GM12874 (cell line): ENCODE results near the gene GRK1.

Experiments used
- CTCF ChIP-seq: IDR thresholded peaks from 2 replicates; pipeline ENCODE4 v1.5.1; 2011; ENCODE audit warnings: low read depth, mild to moderate bottlenecking, control low read depth, low read length, moderate library complexity; ENCODE audit not compliant: insufficient read depth

Gene GRK1

DNA sequence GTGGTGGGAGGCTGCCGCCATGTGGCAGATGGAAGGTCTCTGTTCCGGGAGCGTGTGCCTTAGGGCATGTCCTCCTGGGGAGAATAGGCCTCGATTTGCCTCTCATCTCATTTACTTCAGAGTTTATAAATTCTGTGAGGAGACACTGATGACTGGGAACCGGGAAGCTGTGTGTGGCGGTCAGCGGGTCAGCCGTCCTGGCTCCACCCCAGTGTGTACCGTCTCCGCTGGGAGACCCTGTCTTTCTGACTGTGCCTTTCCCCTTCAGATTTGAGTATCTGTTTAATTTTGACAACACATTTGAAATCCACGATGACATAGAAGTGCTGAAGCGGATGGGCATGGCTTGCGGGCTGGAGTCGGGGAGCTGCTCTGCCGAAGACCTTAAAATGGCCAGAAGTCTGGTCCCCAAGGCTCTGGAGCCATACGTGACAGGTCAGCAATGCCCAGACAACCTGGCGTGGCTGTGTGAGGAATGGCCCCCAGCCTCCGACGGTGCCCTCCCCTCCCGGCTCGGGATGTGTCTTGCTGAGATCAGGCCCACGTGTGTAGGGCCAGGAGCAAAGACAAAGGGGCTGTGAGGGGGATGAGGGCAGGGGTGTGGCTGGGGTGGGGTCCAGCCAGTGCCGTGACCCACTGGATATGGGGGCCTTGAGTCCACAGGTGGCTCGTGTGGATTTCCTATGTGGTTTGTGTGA lies 30.6 kb upstream of the GRK1 start:
- no peak for TF ChIP-seq CTCF

GRCh38 chr13:113637262-113638160 lies 29.5 kb upstream of the GRK1 start:
- no peak for TF ChIP-seq CTCF

DNA sequence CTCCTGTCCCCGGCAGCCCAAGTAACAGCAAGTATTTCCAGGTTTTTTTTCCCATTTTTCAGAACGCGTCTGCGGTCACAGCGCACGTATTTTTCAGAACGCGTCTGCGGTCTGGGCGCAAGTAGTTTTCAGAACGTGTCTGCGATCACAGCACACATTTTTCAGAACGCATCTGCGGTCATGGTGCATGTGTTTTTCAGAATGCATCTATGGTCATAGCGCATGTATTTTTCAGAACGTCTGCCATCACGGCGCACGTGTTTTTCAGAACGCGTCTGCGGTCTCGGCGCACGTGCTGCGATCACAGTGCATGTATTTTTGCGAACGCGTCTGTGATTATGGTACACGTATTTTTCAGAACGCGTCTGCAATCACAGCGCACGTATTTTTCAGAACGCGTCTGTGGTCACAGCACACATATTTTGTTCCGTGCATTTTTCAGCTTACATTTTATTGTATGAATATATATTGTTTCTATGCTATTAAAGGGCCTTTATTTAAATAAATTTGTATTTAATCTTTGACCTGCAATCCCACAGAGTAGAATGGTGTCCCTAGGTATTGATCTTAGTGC lies 28.8 kb upstream of the GRK1 start:
- TF ChIP-seq CTCF = no peak

- no peak for TF ChIP-seq CTCF
These were observed 28.2 kb upstream of the GRK1 start for GRCh38 chr13:113638806-113639205.

DNA sequence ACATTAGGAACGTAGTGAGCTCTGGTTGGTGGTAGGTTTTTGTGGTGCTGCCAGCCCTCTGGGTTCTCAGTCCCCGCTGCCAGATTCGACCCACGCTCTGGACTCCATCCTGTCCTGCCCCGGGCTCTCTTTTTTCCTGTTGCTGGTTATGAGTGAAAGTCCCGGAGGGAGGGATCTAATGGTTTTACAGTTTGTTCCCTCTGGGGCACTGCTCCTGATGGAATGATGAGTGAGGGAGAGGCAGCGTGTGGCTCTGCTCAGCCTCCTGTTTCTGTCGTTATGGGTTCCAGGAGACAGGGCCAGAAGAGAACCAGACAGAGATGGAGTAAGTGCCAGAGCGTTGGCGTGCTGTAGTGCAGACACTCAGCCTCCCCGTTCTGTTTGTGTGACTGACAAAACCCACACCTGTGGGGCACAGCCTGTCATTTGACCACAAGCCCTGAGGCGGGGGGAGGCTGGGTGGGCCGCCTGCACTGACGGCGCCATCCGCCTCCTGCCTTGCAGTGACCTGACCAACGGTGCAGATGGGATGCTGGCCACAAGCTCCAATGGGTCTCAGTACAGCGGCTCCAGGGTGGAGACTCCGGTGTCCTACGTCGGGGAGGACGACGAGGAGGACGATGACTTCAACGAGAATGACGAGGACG lies 27.3 kb upstream of the GRK1 start:
- TF ChIP-seq CTCF = no peak

DNA sequence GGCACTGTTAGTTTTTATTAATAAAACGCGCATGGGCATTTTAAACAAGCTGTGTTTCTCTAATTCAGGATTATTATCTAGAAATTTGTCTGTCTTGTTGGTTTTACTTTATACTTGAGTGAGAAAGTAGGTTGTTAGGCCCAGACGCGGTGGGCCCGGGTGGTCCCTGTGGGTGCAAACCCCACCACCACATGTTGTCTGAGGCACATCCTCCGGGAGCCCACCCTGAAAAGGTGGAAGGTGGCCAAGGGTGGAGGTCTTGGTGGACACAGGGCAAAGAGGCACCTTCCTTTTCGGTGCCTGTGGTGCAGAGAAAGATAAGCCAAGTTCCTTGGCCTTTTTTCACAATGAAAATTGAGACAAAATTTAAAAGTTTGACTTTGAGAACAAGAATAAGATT lies 25.6 kb upstream of the GRK1 start:
- TF ChIP-seq CTCF = no peak

DNA sequence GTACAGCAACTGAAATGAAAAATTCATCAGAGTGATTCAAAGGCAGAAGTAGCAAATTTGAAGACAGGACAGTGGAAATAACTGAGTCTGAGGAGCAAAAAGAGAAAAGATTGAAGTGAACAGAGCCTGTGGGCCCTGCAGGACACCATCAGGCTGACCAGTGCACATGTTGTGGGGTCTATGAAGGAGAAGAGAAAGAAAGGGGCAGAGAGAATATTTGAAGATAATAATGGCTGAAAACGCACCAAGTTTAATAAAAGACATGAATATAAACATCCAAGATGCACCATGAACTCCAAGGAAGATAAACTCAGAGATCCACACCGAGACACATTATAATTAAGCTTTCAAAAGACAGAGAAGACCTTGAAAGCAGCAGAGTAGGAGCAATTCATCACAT lies 24.5 kb upstream of the GRK1 start:
- TF ChIP-seq CTCF = no peak
